Keratinocyte (primary cell): ENCODE data around the gene C11orf42.

Experiments
- CTCF ChIP-seq, 3 experiments: IDR thresholded peaks in 1 of 3; conservative IDR thresholded peaks in 1 of 3; optimal IDR thresholded peaks in 1 of 3; 2 replicates in 2 of 3; 3 replicates in 1 of 3; pipeline versions ENCODE3 to v1.5.1; 2011; ENCODE audit warnings: low read length in 3 of 3, mild to moderate bottlenecking in 3 of 3, moderate library complexity in 2 of 3, control low read depth in 1 of 3, inconsistent platforms in 1 of 3; ENCODE audit not compliant: insufficient read depth in 2 of 3; ENCODE audit errors: extremely low read depth in 1 of 3
- EZH2 ChIP-seq: IDR thresholded peaks from one replicate; pipeline ENCODE4 v1.6.1; 2012; ENCODE audit warnings: inconsistent platforms, mild to moderate bottlenecking, low read length, moderate library complexity

- TF ChIP-seq EZH2 (no peak), CTCF (optimal IDR thresholded peaks at IDR 0.05 in 1 of 3, IDR thresholded peaks at IDR 0.05 in 1 of 3, conservative IDR thresholded peaks at IDR 0.05 in 1 of 3; ENCODE audit: extremely low read depth in 1 of 3, insufficient read depth in 2 of 3, low read length in 3 of 3) (no peak)
Measured at GRCh38 chr11:6156628-6157359, 48.6 kb upstream of the C11orf42 start.
